Measurements from ENCODE around the gene MYO16. TPM values are rescaled to one million over a fixed set of nuclear protein-coding genes. Genes with fewer than 3 reads are reported as not detected.

MYO16 gene
- total RNA-seq, 4 donors from 2014 or later = 0.53 TPM; not detected in 3

DNA sequence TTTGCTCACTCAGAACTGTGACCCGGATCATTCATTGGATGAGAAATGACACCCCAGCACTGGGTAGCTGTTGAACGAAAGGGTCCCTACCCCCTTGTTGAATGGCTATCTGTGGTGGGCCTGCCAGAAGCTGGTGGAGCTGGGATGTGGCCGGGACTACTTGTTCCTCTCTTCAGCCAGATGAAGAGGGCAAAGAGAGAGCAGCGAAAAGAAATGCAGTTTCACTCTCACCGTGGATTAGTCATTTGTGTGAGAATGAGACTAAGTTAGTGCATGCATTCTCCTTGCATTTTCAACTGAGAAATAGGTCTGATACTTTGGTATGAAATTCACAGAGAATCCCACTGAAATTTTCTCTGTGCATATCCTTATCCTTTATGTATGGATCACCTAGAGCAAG is 603.9 kb downstream of the MYO16 start:
- Histone ChIP-seq H3K27ac (no peak overlapping the region), H3K27me3 (no peaks in the 10 kb centered on the region), H3K9me3 (no peaks in the 10 kb centered on the region), H3K4me1 (no peaks in the 10 kb centered on the region), H3K4me3 (no peak overlapping the region), H3K36me3 (no peaks in the 10 kb centered on the region)
- DNase-seq = no peak
- TF ChIP-seq POLR2A (IDR thresholded peaks at IDR 0.05) = no peak
- TF ChIP-seq, protein P1, sequence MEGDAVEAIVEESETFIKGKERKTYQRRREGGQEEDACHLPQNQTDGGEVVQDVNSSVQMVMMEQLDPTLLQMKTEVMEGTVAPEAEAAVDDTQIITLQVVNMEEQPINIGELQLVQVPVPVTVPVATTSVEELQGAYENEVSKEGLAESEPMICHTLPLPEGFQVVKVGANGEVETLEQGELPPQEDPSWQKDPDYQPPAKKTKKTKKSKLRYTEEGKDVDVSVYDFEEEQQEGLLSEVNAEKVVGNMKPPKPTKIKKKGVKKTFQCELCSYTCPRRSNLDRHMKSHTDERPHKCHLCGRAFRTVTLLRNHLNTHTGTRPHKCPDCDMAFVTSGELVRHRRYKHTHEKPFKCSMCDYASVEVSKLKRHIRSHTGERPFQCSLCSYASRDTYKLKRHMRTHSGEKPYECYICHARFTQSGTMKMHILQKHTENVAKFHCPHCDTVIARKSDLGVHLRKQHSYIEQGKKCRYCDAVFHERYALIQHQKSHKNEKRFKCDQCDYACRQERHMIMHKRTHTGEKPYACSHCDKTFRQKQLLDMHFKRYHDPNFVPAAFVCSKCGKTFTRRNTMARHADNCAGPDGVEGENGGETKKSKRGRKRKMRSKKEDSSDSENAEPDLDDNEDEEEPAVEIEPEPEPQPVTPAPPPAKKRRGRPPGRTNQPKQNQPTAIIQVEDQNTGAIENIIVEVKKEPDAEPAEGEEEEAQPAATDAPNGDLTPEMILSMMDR (IDR thresholded peaks at IDR 0.05) = no peak

DNA sequence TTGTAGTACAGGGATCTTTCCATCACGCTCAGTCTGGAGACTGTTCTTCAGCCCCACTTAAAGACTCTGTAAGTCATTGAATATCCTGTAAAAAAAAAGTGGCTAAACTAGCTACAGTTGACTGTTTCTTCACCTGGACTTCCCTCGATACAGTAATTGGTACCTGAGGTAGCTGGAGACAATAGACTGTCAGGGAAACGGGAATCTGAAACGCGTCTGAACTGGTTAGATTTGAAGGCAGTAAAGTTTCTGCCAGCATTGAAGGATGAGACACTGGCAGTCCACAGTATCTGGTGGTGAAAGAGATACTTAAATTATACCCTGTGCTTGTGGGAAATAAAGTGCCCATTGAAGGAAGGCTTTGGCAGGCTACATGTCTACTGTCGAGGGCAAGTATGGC is 606.5 kb downstream of the MYO16 start:
- Histone ChIP-seq H3K36me3 (no peaks in the 10 kb centered on the region), H3K9me3 (no peaks in the 10 kb centered on the region), H3K27me3 (no peaks in the 10 kb centered on the region), H3K27ac (no peak overlapping the region), H3K4me1 (no peaks in the 10 kb centered on the region), H3K4me3 (no peak overlapping the region)
- TF ChIP-seq POLR2A (IDR thresholded peaks at IDR 0.05) = no peak
- TF ChIP-seq, protein P1 (IDR thresholded peaks at IDR 0.05) = no peak
- DNase-seq = no peak

DNA sequence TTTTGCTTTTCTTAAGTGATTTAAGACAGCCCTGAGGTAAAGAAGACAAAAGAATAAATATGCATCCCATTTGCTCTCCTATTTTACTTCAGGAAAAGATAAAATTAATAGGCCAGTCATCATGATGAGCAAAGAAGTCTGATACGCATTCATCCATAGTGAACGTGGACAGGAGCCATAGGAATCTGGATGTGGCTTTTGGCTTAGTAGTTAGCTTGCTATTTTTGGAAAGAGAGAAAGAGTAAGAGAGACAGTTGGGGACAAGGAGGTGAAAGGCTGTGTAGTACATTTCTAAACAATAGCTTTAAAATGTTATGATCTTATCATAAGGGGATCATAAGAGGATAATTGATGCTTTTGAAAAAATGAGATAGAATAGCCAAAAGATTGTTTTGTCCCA is 611.7 kb downstream of the MYO16 start:
- TF ChIP-seq POLR2A (IDR thresholded peaks at IDR 0.05) = no peak
- TF ChIP-seq, protein P1 (IDR thresholded peaks at IDR 0.05) = no peak
- H3K36me3 ChIP-seq = no peaks in the 10 kb centered on the region
- no peak overlapping the region for H3K27ac ChIP-seq
- H3K4me1 ChIP-seq = no peaks in the 10 kb centered on the region
- H3K9me3 ChIP-seq = no peaks in the 10 kb centered on the region
- H3K27me3 ChIP-seq = no peaks in the 10 kb centered on the region
- no peak overlapping the region for H3K4me3 ChIP-seq
- DNase-seq = no peak

DNA sequence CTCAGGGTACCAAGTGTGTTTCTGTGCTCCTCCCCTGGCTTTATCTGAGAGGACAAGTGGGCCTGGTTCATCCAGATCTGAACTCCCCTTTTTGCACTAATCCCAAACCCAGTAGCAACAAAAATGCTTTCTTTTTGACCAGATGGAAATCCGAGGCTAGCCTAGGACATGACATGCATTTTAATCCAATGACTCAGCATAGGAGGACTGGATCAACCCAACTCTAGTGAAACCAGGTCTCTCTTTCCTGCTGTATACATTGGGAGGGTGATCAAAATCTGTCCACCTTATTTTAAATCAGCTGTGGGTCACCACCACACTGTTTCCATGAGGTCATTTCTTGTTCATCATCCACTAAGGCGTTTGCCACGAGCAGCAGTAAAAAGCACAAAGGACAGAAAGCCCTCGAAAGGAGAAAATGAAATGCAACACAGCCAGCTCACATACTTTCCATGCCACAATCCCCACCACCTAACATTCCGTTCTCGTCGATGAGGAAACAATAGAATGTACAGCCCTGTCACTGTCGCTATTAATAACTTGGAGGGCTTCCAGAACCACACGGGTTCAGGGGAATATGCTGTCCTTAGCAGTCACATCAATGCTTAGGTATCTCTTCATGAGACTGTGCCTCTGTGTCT is 614.0 kb downstream of the MYO16 start:
- Histone ChIP-seq H3K4me3 (no peak overlapping the region), H3K27me3 (no peaks in the 10 kb centered on the region), H3K36me3 (no peaks in the 10 kb centered on the region), H3K4me1 (no peaks in the 10 kb centered on the region), H3K27ac (peak overlapping the region in 1 of 4 donors; percentile 31), H3K9me3 (no peaks in the 10 kb centered on the region)
- DNase-seq = no peak
- TF ChIP-seq POLR2A (IDR thresholded peaks at IDR 0.05) = no peak
- TF ChIP-seq, protein P1 (IDR thresholded peaks at IDR 0.05) = no peak

DNA sequence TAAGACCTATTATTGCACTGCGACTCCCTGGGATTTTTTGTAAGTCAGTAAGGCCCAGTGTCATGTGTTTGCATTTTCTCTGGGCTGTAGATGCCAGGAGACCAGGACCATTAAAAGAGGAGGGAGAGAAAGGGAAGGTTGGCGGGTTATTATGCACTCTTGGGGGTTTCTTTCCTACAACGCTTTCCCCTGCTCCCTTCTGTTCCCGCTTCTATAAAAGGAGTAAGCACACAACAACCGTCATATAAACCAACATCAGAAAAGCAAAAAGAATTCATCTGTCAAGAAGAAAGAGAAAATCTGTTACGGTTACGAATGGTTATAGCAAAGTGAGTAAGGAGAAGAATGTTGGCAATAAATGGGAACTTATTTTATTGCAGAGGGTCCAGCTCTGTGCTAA is 615.2 kb downstream of the MYO16 start:
- no peak for TF ChIP-seq POLR2A (IDR thresholded peaks at IDR 0.05)
- TF ChIP-seq, protein P1 (IDR thresholded peaks at IDR 0.05) = no peak
- Histone ChIP-seq H3K4me1 (no peaks in the 10 kb centered on the region), H3K27ac (no peak overlapping the region), H3K9me3 (no peaks in the 10 kb centered on the region), H3K27me3 (no peaks in the 10 kb centered on the region), H3K4me3 (no peak overlapping the region), H3K36me3 (no peaks in the 10 kb centered on the region)
- no peak for DNase-seq

DNA sequence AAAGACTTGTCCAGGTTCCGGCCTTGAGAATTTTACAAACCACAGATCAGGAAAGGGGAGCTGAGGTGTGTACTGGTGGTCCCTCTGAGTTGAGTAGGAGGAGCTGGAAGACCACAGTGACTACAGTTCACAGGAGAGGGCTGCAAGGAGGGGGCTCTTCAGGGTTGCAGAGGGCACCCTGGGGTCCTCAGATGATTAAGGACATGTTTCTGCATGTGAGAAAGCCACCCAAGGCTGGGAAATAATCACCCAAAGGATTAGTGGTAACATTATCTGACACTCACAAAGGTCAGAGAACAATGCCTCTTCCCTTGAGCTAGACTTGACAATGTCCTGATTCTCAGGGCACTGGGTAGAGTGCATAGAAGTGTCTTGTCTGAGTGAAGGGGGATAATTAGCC is 616.6 kb downstream of the MYO16 start:
- no peak overlapping the region for H3K27ac ChIP-seq
- no peaks in the 10 kb centered on the region for H3K27me3 ChIP-seq
- no peak overlapping the region for H3K4me3 ChIP-seq
- no peak for DNase-seq
- H3K9me3 ChIP-seq = no peaks in the 10 kb centered on the region
- no peaks in the 10 kb centered on the region for H3K36me3 ChIP-seq
- TF ChIP-seq, protein P1 (IDR thresholded peaks at IDR 0.05) = no peak
- TF ChIP-seq POLR2A (IDR thresholded peaks at IDR 0.05) = no peak
- no peaks in the 10 kb centered on the region for H3K4me1 ChIP-seq
